ENCODE results near the gene PARD3B.

DNA sequence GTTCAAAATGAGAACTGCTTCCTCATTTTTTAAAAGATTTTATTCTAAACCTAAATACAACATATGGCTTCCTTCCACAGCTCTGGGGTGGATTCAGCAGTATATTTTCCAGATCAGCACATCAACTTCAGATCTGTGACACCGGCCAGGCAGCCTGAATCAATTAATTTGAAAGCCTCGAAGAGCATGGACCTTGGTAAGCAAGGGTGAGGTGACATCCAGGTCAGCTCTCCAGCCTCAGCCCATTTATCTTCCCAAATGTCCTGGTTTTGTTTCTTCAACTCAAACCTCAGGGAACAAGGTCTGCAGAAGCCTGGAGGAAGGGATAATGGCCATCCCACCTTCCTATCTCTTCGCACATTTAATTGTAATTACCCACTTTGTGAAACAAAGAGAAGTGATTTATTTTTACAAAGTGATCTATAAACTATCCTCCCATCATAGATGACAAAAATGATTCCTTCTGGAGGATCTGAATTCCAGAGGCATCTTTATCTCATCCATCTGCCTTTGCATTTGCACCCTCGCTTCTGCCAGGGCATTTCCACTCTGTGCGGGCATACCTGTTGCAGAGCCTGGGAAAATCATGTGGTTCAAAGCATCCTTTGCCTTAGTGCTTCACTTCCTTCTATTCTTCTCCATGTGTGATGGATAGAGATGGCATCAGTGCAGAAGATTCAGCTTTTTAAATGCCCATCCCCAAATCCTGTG lies 648.0 kb downstream of the PARD3B start:
- TF ChIP-seq EZH2 (IDR thresholded peaks at IDR 0.05; ENCODE audit: low read length, unreplicated experiment), result no peak
- TF ChIP-seq, protein P1, sequence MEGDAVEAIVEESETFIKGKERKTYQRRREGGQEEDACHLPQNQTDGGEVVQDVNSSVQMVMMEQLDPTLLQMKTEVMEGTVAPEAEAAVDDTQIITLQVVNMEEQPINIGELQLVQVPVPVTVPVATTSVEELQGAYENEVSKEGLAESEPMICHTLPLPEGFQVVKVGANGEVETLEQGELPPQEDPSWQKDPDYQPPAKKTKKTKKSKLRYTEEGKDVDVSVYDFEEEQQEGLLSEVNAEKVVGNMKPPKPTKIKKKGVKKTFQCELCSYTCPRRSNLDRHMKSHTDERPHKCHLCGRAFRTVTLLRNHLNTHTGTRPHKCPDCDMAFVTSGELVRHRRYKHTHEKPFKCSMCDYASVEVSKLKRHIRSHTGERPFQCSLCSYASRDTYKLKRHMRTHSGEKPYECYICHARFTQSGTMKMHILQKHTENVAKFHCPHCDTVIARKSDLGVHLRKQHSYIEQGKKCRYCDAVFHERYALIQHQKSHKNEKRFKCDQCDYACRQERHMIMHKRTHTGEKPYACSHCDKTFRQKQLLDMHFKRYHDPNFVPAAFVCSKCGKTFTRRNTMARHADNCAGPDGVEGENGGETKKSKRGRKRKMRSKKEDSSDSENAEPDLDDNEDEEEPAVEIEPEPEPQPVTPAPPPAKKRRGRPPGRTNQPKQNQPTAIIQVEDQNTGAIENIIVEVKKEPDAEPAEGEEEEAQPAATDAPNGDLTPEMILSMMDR (conservative IDR thresholded peaks at IDR 0.05; ENCODE audit: low read depth, low read length), result no peak

All from PC-3 (cell line).